Stimulated activated naive CD4-positive, alpha-beta T cell (primary cell): ENCODE data around the gene MAFB.

Experiments
- DNase-seq, 6 experiments: peaks; one replicate each; lab custom pipeline; 2025; lab: John Stamatoyannopoulos, UW

MAFB gene

DNA sequence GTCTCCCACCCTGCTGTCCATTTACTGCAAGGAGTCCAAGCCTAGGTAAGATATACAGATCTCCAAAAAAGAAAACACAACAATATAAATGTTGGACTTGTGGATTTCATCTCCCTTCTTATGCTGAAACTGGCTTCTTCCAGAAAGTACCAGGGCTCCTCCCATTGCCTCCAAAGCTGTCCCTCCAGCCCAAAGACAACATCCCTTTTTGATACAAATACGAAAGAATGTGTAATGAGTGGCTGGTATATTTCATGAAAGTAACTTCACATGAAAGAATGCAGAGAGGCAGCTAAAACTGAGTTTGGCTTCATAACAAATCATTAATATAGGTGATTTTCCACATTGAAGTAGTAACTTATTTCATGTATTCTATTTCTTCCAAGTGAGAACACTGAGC is 7.9 kb downstream of the MAFB start:
- no peak for DNase-seq

DNA sequence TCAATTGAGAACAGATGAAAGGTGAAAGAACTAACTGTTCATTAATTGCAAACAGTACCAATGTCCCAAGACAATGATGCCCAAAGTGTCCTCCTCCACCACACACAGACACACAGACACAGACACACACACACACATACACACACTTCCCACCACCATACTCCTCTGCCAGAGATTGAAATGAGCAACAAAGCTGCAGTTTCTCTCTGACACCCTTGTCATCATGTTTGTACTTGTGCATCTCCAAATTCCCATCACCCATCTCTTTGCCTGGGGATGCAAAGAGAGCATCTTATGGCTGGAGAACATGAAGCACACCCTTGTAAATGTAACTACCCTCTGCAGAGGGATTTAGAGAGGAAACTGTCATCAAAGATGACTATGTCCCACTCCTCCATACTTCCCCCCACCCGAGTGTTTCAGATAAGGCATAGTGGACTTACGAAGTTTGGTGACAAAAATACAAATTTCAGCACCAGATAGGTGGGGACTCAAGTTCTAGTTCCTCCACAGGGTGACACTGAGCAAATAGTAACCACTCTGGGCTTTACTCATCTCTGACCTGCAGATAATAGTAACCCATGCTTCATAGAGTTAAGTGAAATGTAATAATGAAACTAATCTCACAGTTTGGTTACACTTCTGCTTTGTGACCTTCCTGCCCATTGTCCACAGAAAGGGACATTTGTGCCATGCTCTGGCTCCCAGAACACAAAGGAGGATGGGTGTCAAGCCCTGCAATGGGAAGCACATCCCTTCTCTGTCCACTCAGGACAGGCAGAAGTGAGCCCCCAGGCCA is 8.7 kb downstream of the MAFB start:
- DNase-seq: no peak

DNA sequence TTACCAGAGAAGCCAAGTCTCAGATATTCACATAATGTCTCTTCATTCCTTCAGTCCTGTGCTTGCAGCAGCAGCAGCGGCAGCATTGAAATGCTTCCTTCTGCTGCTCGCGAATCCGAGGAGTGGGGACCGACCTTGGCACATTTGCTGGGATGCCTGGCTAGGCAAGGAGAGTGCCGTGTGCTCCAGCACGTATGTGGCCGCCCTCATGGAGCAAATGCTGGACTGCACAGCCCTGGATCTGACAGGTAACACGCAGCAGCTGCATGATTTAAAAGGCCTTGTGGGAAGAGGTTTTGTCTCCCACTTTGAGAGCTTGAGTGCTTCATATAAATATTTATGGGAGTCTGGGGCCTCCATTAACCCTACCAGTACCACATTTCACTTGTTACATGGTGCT is 9.9 kb downstream of the MAFB start:
- no peak for DNase-seq

DNA sequence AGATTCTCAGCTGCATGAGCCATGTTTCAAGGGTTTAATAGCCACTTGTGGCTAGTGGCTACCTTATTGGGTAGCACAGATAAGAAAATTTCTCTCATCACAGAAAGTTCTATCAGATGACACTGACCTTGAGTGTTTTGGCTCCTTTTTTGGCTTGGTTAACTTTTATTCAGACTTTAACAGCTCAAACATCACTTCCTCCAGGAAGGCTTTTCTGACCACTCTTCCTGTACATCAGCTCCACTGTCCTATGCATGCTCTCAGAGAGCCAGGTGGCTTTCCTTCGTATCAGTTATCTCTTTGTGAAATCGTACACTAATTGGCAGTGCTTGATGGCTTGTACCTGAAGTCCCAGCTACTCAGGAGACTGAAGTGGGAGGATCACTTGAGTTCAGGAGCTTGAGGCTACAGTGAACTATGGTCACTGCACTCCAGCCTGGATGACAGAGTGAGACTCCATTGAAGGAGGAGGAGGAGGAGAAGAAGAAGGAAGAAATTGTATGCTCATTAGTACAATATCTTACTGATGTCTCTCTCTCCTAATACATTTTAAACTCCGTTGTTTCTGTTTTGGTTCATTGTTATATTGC is 10.7 kb downstream of the MAFB start:
- DNase-seq: no peak

DNA sequence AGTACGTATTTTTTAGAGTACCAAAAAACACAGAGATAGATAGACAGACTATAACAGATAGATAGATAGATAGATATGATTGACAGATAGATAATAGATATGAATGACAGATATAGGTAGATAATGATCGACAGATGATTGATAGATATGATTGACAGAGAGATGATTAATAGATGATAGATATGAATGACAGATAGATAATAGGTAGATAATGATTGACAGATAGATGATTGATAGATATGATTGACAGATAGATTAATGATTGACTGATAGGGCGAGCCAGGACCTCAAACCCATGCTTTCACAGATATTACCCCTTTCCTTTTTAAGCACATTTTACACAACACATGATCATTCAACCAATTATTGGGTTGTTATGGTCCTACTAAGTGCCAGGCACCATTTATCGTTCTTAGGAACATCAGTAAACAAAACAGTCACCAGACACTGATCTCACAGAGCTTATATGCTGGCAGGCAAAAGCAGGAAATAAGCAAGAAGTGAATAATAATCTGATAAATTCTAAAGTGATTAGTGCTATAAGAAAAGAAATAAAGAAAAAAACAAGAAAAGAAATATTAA is 11.6 kb downstream of the MAFB start:
- DNase-seq: no peak

DNA sequence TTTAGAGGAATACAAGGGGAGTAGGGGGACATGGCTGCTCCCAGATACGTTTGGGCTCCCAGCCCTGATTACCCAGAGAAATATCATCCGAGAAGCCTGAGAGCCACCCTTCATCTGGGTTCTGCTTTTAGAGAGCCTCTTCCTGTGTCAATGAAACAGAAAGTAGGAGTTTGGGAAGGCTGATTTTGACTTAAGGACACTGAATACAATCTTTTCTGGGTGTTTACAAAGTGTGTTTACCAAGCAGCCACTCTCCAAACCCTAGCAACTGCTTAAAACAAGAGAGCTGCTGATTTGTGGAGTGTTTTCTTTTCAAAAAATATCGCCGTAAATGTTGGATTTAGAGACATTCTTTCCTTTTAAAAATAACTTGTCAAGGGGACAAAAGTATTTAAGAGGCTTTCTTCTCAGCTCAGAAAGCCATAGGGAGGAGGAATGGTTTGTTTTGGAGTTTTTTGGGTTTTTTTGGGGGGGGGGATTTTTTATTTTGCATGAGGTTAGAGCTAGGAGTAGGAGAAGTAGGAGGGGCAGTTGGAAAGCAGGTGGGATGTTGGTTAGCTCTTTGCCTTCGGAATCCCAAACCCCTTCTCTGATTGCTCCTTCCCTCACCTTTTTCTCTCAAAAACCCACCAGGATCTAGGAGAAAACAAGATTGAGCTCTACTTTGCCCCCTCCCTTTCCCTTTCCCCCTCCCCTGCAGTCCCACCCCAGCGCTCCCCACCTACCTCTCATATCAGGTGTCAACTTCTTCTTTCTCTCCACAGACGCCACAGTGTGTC is 12.4 kb downstream of the MAFB start:
- no peak for DNase-seq

DNA sequence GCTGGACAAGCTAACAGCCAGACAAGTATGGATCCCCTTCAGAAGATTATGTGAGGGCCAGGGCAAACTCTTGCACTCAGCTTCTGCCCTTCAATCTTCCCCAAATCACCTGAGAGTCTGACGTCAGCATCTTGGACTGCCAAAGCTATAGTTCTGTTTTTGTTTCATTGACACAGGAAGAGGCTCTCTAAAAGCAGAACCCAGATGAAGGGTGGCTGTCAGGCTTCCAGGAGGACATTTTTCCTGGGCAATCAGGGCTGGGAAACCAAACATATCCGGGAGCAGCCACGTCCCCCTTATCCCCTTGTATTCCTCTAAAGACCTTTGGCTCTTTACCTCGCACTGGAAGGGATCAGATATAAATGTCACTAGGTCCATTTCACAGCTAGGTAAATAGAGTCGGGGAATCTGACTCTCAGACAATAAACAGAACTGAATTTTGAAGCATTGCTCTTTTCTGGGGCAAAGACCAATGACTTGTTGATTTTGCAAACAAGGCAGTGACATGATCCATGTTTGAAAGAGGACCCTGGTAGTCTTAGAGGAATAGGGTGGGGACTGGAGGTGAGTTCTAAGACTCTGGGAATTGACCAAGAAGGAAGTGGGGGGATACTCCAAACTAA is 13.3 kb downstream of the MAFB start:
- DNase-seq: no peak

DNA sequence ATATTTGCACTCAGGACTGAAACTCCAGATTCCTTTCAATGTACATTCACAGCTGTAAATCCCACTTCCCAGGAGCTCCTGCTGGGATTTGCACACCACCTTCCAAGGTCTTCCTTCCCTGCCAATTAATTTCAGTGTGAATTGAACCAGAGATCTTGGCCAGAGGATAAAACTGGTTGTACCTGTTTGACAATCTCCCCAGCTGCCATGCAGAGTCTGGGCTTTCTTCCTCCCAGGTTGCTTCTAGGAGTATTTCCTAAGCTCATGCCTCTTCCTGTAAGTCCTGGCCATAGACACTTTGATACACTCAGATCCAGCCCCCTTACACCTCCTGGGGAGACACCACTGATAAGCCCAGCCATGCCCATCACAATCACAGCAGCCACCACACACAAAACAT is 15.6 kb downstream of the MAFB start:
- DNase-seq: no peak

DNA sequence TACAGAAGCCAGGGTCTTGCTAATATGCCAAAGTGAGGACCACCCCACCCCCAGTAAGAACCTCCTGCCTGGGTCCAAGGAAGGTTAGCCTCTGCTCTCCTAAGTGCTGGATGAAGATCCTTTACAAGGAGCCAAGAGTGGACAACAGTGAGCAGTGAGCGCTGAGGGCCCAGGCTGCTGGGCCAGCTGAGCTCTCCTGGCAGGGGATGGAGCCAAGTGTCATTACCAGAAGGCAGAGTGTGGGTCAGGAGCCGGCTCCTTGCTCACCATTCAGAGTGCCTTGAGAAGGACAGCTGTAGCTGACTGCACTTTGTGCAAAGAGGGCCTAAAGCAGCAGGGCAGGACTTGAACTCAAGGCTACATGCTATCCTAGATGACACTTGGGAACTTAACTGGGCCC is 16.9 kb downstream of the MAFB start:
- no peak for DNase-seq

DNA sequence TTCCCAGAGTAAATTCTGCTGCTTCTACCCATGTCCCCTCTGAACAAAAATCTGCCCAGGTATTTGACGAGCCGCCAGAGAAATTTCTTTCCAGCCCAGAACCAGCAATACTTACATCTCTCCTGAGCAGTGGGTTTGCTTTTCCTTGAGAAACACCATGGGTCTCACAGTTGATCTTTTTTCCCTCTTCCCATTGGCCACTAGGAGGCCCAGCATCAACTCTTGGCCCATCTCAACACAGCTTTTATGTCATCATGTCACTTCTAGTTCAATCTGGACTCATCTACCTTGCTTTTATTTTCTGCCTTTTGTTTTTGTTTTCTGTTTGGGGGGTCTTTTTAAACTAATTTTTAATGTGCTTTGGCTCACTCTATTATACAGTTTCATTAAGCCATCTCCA is 18.8 kb downstream of the MAFB start:
- no peak for DNase-seq

DNA sequence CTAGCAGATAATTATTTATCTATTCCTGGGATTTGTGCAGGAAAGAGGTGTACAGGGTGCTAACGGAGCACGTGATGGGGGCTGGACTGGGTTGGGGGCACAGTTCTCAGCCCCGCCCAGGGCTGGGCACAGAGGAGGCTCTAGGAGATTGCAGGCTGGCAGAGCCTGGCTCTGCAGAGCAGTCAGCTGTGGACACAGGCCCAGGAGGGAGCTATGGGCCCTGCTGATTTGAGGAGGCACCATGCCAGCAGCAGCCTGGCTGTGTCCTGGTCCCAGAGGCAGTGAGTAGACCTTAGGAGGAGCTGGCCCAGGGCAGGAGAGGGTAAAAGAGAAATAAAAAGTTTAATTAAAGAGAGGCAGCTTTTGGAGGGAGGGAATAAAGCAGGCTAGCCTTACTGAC is 19.3 kb downstream of the MAFB start:
- DNase-seq: no peak

DNA sequence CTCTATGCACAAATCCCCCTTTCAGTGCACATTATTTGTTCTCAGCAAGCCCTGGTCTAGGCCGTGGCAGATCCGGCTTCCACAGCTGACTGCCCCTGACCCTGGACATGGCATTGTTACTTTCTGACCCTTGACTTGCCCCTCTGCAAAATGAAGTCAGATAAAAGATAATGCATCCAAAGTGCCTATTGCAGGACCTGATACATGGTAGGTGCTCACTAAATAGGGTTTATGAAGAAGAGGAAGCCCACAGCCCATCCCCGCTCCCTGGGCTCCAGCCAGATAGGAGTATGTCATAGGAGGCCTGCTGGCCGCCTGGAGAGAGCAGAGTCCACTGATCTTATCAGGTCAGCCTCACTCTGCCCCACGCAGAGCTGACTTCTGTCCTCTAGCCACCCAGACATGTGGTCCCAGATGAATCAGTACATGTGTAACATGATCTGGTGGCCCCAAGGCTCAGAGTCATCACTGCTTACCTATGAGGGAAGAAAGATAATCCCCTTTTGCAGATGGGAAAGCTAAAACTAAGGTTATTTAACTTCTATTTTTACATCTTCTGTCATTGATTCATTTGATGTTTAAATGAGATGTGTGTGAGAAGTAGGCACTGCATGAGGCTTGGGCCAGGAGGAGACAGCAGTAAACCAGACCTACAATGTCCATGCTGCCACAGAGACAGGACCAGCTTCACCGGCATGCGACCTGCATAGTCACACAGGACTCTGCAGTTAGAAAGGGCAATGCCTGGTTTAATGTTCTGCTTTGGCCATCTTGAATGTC is 20.4 kb downstream of the MAFB start:
- no peak for DNase-seq

DNA sequence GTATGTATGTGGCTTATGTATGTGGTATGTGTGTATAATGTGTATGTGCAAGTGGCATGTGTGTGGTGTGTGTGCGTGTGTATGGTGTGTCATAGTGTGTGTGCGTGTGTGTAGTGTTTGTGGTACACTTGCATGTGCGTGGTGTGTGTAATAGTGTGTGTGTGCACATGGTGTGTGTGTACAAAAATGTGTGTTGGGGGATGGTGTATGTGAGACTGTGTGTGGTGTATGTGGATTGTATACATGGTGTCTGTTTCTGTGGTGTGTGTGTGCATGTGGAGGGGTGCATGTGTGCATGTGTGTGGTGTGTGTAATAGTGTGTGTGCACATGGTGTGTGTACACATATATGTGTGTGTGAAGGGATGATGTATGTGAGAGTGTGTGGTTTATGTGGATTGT is 21.5 kb downstream of the MAFB start:
- DNase-seq: no peak

DNA sequence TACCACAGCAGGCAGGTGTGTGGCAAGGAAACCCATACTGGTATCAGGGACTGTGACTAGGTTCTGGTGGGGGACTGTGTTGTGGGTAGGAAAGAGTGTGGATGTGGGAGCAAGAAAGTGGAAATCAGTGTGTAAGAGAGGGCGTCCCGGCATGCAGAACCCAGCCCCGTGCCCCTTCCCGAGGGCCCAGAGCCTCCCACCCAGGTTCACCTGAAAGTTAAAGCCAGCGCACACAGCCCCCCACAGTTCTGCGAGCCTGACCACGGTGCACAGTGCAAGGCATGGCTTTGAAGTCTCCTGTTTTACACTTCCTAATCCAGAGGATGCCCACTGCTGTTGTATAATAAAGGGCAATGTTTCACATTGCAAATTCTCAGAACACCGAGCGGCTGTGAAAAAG is 22.7 kb downstream of the MAFB start:
- DNase-seq: no peak

DNA sequence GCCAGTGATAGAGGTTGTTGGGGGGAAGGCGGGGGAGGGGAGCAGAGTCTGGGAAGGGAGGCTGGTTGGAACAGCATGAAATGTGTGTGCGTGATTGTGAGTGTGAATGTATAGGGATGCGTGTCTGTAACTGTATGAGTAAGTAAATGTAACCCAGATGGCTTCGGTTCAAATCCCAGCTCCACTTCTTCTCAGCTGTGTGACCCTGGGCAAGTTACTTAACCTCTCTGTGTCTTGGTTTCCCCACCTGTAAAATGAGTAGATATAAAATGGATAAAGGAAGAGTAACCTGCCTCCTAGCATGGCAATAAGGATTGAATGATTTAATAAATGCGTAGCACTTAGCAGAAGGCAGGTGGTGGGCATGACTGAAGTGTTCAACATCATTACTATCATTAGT is 24.1 kb downstream of the MAFB start:
- no peak for DNase-seq

DNA sequence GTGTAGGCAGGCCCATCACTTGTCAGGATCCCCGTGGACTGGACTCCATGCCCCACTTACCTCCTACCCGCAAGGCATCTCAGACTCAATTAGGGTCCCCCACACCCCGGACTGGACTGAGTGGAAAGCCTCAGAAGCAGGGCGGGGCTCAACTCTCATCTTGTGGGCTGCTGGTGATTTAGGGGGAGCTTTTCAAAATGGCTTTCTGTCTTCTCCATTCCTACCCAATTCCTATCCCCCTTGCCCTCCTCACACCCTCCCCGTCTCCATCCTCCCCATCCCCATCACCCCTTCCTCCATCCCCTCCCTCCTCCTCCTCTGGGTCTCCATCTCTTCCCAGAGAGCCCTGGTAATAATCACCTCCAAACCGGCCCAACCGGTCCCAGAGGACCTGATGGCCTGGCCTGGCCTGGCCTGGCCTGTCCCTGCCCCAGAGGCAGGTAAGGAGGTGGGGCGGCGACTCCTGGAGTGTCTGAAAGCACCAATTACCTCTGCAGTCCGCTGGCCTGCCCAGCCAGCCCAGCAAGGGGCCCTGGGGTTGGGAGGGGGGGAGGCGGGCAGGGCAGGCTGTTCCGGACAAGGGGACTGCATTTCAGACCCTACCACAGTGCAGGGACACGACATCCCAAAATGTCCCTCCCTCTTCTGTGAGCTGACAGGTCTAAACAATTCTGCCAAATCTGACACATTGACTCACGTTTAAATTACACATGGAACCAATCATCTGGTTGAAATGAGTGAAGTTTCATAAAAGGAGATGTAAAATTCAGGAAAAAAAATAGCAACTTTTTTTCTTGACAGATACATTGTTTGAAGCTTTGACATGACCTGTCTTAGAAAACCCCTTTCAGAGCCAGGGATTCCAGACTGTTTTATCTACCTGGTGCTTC is 24.8 kb downstream of the MAFB start:
- no peak for DNase-seq

DNA sequence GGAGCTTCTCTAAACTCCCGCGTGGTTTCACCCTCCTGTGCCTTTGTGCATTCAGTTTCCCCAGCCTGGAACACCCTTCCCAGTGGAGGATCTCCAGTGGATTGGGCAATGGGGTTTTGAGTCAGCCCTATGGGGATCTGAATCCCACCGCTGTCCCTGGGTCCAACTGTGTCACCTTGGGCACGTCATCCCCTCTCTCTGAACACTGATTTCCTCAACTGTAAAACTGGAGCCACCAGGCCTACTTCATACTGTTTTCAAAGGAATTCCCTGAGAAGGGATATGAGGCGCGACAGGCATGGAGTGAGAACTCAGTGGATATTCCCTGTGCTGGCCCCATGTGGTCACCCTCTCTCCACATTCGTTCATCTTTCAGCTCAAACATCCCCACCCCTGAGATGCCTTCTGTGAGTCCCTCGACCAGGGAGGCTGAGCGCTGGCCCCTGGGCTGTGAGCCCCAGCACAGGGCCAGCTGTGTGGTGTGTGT is 25.7 kb downstream of the MAFB start:
- no peak for DNase-seq

DNA sequence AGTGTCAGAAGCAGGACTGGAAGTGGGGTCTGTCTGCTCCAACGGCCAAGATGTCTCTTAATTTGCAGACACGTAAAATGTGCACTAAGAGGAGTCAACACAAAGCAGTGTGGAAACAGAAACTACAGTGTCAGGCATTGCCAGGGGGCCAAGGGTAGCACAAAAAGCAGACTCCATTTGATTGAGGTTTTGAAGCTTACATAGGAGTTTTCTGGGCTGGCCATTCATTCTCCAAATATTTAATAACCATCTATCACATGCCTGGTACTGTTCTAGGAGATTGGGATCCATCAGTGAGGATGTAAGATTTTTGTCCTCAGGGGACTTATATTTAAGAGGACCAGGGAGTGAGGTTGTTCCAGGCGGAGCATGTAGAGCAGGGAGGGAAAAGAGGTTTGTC is 29.5 kb downstream of the MAFB start:
- no peak for DNase-seq

DNA sequence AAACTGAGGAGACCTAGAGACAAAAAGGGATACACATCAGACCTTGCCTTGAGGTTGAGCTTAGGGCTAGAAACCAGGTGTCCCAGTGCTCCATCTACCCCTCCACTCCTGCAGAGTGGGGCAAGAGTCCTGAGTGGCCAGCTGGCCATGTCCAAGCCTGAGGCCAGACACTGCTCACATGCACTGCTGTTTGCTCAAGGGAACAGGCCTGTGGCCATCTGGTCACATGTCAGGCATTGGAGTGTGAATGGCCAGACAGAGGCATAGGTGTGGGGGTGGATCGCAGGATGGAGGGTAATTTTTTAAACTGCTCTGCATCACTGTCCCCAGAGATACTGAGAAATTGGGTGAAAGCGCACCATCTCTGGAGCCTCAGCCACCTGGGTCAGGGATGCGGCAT is 30.5 kb downstream of the MAFB start:
- no peak for DNase-seq

DNA sequence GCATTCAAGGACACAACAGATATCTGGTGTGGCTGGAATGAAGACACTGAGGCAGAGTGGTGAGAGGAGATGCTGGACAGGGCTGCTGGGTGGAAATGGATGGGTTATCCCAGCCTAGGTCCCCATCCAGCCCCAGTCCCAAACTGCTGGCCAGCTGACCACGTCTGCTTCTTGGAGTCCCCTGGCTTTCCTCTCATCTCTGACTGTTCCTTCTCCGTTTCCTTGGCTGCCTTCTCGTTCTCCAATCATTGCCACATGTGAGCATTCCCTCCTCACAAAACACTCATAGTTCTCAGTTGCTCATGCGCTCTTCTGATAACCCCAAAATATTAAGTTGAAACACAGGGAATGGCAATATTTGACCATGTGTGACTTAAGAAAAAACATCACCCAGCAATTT is 31.5 kb downstream of the MAFB start:
- no peak for DNase-seq
